DND-41 (cell line): ENCODE measurements around the gene HHATL.

Experiments used
- ATAC-seq: fragments of 200-7000 bp; cut with Tn5 transposase; 3 replicates; pipeline ENCODE4 v1.9.1; 2021; ENCODE audit warnings: low read depth; ENCODE audit not compliant: insufficient read depth
- DNase-seq: peaks from one replicate; pipeline ENCODE4 v3.0.0-alpha.2; 2020
- H2AFZ ChIP-seq: 2 replicates; pipeline ENCODE4 v1.6.0; 2012; ENCODE audit warnings: low read depth, low read length
- H3K27ac ChIP-seq: 2 replicates; pipeline ENCODE4 v1.5.1; 2012; ENCODE audit warnings: low read length, inconsistent platforms
- H3K27me3 ChIP-seq: fragments of 200-600 bp; sonication (generic); 2 replicates; pipeline ENCODE4 v1.6.0; 2012; ENCODE audit warnings: low read length, mild to moderate bottlenecking, inconsistent platforms; ENCODE audit not compliant: insufficient read depth, poor library complexity
- H3K36me3 ChIP-seq: 2 replicates; pipeline ENCODE4 v1.5.1; 2012; ENCODE audit warnings: low read length, inconsistent platforms; ENCODE audit not compliant: insufficient read depth
- H3K4me1 ChIP-seq: 2 replicates; pipeline ENCODE4 v1.5.1; 2012; ENCODE audit warnings: mild to moderate bottlenecking, low read length; ENCODE audit not compliant: insufficient read depth
- H3K4me2 ChIP-seq: 2 replicates; pipeline ENCODE4 v1.6.0; 2012; ENCODE audit warnings: mild to moderate bottlenecking, moderate library complexity, low read length, inconsistent platforms; ENCODE audit not compliant: insufficient read depth
- H3K4me3 ChIP-seq, 2 experiments: fragments of 200-600 bp in 1 of 2; shearing (Covaris generic) in 1 of 2; 2 replicates each; pipeline ENCODE4 v1.5.1; 2012 to 2016; ENCODE audit warnings: inconsistent platforms in 2 of 2, low read length in 2 of 2, mild to moderate bottlenecking in 2 of 2, low read depth in 1 of 2, moderate library complexity in 1 of 2
- H3K79me2 ChIP-seq: 2 replicates; pipeline ENCODE4 v1.6.0; 2012; ENCODE audit warnings: low read length, inconsistent platforms; ENCODE audit not compliant: insufficient read depth
- H3K9ac ChIP-seq: 2 replicates; pipeline ENCODE4 v1.6.0; 2012; ENCODE audit warnings: low read depth, mild to moderate bottlenecking, inconsistent platforms, low read length, moderate library complexity
- H3K9me3 ChIP-seq: 2 replicates; pipeline ENCODE4 v1.5.1; 2012; ENCODE audit warnings: low read length, moderate library complexity, mild to moderate bottlenecking, inconsistent platforms; ENCODE audit not compliant: insufficient read depth, severe bottlenecking
- H4K20me1 ChIP-seq: 2 replicates; pipeline ENCODE4 v1.6.0; 2012; ENCODE audit warnings: low read length; ENCODE audit not compliant: insufficient read depth
- CTCF ChIP-seq: IDR thresholded peaks from 2 replicates; pipeline ENCODE4 v1.5.1; 2012; ENCODE audit warnings: borderline replicate concordance, low read length, moderate library complexity, mild to moderate bottlenecking; ENCODE audit not compliant: poor library complexity, severe bottlenecking; ENCODE audit errors: extremely low read depth
- EZH2 ChIP-seq: IDR thresholded peaks from 3 replicates; pipeline ENCODE4 v1.6.1; 2012; ENCODE audit warnings: borderline replicate concordance, low read depth, mild to moderate bottlenecking, moderate library complexity, low read length, inconsistent platforms; ENCODE audit not compliant: severe bottlenecking

HHATL gene

GRCh38 chr3:42692667-42693529 is 9.7 kb downstream of the HHATL start:
- H3K27me3 ChIP-seq: no peaks in the 10 kb centered on the region
- H3K9me3 ChIP-seq: no peaks in the 10 kb centered on the region
- TF ChIP-seq CTCF (no peak), EZH2 (no peak)
- no peaks in the 10 kb centered on the region for H3K4me1 ChIP-seq
- H3K4me2 ChIP-seq: no peak overlapping the region
- ATAC-seq (no peak), DNase-seq (no peak)
- no peak overlapping the region for H3K27ac ChIP-seq
- no peak overlapping the region for H2AFZ ChIP-seq
- no peaks in the 10 kb centered on the region for H3K79me2 ChIP-seq
- H3K4me3 ChIP-seq: no peak overlapping the region
- no peaks in the 10 kb centered on the region for H4K20me1 ChIP-seq
- H3K36me3 ChIP-seq: no peaks in the 10 kb centered on the region
- no peak overlapping the region for H3K9ac ChIP-seq

- Histone ChIP-seq H3K9ac (no peak overlapping the region), H3K27me3 (no peaks in the 10 kb centered on the region), H4K20me1 (0 out of 2 replicates have a peak, but pooled peaks cover 1% of the 10 kb centered on the region), H2AFZ (no peak overlapping the region), H3K4me3 (no peak overlapping the region), H3K36me3 (no peaks in the 10 kb centered on the region), H3K27ac (no peak overlapping the region), H3K4me1 (no peaks in the 10 kb centered on the region), H3K9me3 (no peaks in the 10 kb centered on the region), H3K79me2 (no peaks in the 10 kb centered on the region), H3K4me2 (no peak overlapping the region)
- DNase-seq: no peak
- no peak for ATAC-seq
- TF ChIP-seq CTCF (no peak), EZH2 (no peak)
Observed at GRCh38 chr3:42691816-42692666, 10.6 kb downstream of the HHATL start.

GRCh38 chr3:42690766-42691680 is 11.6 kb downstream of the HHATL start:
- no peaks in the 10 kb centered on the region for H3K4me1 ChIP-seq
- H3K4me3 ChIP-seq: no peak overlapping the region
- no peak overlapping the region for H2AFZ ChIP-seq
- H3K27ac ChIP-seq: no peak overlapping the region
- H3K9me3 ChIP-seq: no peaks in the 10 kb centered on the region
- no peaks in the 10 kb centered on the region for H3K27me3 ChIP-seq
- no peaks in the 10 kb centered on the region for H3K79me2 ChIP-seq
- no peak for DNase-seq
- ATAC-seq: no peak
- H3K4me2 ChIP-seq: no peak overlapping the region
- 0 out of 2 replicates have a peak, but pooled peaks cover 5% of the 10 kb centered on the region for H4K20me1 ChIP-seq
- H3K9ac ChIP-seq: no peak overlapping the region
- TF ChIP-seq EZH2 (no peak), CTCF (no peak)
- H3K36me3 ChIP-seq: no peaks in the 10 kb centered on the region
